GM23338 (cell line): ENCODE results near the gene RGS7. TPM values are rescaled to one million over a fixed set of nuclear protein-coding genes. Genes with fewer than 3 reads are reported as not detected.

Experiments
- ATAC-seq: fragments of 200-7000 bp; cut with Tn5 transposase; 3 replicates; pipeline ENCODE4 v1.9.1; 2020
- DNase-seq: peaks from one replicate; pipeline ENCODE4 v3.0.0-alpha.2; 2015; ENCODE audit warnings: low spot score
- H2AFZ ChIP-seq: fragments of 200-600 bp; sonication (generic); 2 replicates; pipeline ENCODE4 v1.8.0; 2016; ENCODE audit warnings: antibody characterized with exemption, mild to moderate bottlenecking, moderate library complexity
- H3F3A ChIP-seq: fragments of 200-600 bp; sonication (generic); replicated peaks from 2 replicates; pipeline ENCODE4 v1.8.0; 2017; ENCODE audit warnings: antibody characterized with exemption, mixed run types, low read depth
- H3K27ac ChIP-seq: fragments of 200-600 bp; sonication (generic); 2 replicates; pipeline ENCODE4 v1.6.1; 2016; ENCODE audit warnings: low read depth
- H3K27me3 ChIP-seq: fragments of 200-600 bp; sonication (generic); 2 replicates; pipeline ENCODE4 v1.8.0; 2016; ENCODE audit warnings: mild to moderate bottlenecking, mixed run types, moderate library complexity; ENCODE audit not compliant: insufficient read depth
- H3K36me3 ChIP-seq: fragments of 200-600 bp; sonication (generic); 2 replicates; pipeline ENCODE4 v1.8.0; 2016; ENCODE audit warnings: mild to moderate bottlenecking; ENCODE audit not compliant: insufficient read depth
- H3K4me1 ChIP-seq: fragments of 200-600 bp; sonication (generic); 2 replicates; pipeline ENCODE4 v1.8.0; 2016; ENCODE audit warnings: mild to moderate bottlenecking, moderate library complexity; ENCODE audit not compliant: insufficient read depth
- H3K4me2 ChIP-seq: fragments of 200-600 bp; sonication (generic); 2 replicates; pipeline ENCODE4 v1.7.1; 2017; ENCODE audit warnings: mixed run types
- H3K4me3 ChIP-seq: fragments of 200-600 bp; sonication (generic); 2 replicates; pipeline ENCODE4 v1.6.1; 2016; ENCODE audit warnings: mixed run types
- H3K79me2 ChIP-seq: fragments of 200-600 bp; sonication (generic); replicated peaks from 2 replicates; pipeline ENCODE4 v1.8.0; 2017; ENCODE audit warnings: mild to moderate bottlenecking; ENCODE audit not compliant: insufficient read depth
- H3K9me2 ChIP-seq: fragments of 200-600 bp; sonication (generic); 2 replicates; pipeline ENCODE4 v1.8.0; 2017; ENCODE audit not compliant: insufficient read depth
- H4K20me1 ChIP-seq: fragments of 200-600 bp; sonication (generic); replicated peaks from 2 replicates; pipeline ENCODE4 v1.8.0; 2017; ENCODE audit warnings: mild to moderate bottlenecking; ENCODE audit not compliant: insufficient read depth
- H3K27ac Mint-ChIP-seq: 2 replicates; pipeline ENCODE4 v1.8.0; 2020; ENCODE audit warnings: inconsistent platforms, mild to moderate bottlenecking, moderate library complexity, mixed read lengths
- H3K27me3 Mint-ChIP-seq: 3 replicates; pipeline ENCODE4 v1.8.0; 2022; ENCODE audit warnings: low read depth, mild to moderate bottlenecking, moderate library complexity, mixed read lengths, inconsistent platforms; ENCODE audit not compliant: insufficient read depth, poor library complexity
- H3K36me3 Mint-ChIP-seq: 3 replicates; pipeline ENCODE4 v1.8.0; 2021; ENCODE audit warnings: low read depth, mild to moderate bottlenecking, inconsistent platforms, moderate library complexity, mixed read lengths
- H3K4me1 Mint-ChIP-seq: 3 replicates; pipeline ENCODE4 v1.8.0; 2020; ENCODE audit warnings: mild to moderate bottlenecking, inconsistent platforms, mixed read lengths
- H3K4me3 Mint-ChIP-seq: 3 replicates; pipeline ENCODE4 v1.8.0; 2021; ENCODE audit warnings: moderate library complexity, mild to moderate bottlenecking, inconsistent platforms, mixed read lengths
- H3K9me3 Mint-ChIP-seq: 3 replicates; pipeline ENCODE4 v1.8.0; 2020; ENCODE audit warnings: moderate library complexity, mild to moderate bottlenecking, inconsistent platforms, mixed read lengths
- CREB1 ChIP-seq: fragments of 250-450 bp; sonication (Bioruptor Pico); IDR thresholded peaks from 2 replicates; pipeline ENCODE4 v1.5.0; 2020; ENCODE audit warnings: low read depth, mild to moderate bottlenecking, moderate library complexity
- ETS1 ChIP-seq: IDR thresholded peaks from 2 replicates; pipeline ENCODE4 v1.6.1; 2016; ENCODE audit warnings: antibody characterized with exemption
- EZH2 ChIP-seq: fragments of 200-600 bp; sonication (generic); IDR thresholded peaks from one replicate; pipeline ENCODE4 v1.8.0; 2017; ENCODE audit warnings: antibody characterized with exemption, mild to moderate bottlenecking, low read depth; ENCODE audit not compliant: unreplicated experiment
- EZH2phosphoT487 ChIP-seq: fragments of 200-600 bp; sonication (generic); IDR thresholded peaks from one replicate; pipeline ENCODE4 v1.8.1; 2018; ENCODE audit warnings: antibody characterized with exemption; ENCODE audit not compliant: unreplicated experiment
- JUNB ChIP-seq: IDR thresholded peaks from one replicate; pipeline ENCODE4 v1.6.1; 2016; ENCODE audit warnings: antibody characterized with exemption; ENCODE audit not compliant: unreplicated experiment
- NANOG ChIP-seq: IDR thresholded peaks from 2 replicates; pipeline ENCODE4 v1.6.1; 2016; ENCODE audit warnings: antibody characterized with exemption, borderline replicate concordance
- POLR2AphosphoS5 ChIP-seq: IDR thresholded peaks from 2 replicates; pipeline ENCODE4 v1.6.1; 2016; ENCODE audit warnings: antibody characterized with exemption, low read depth
- STAT1 ChIP-seq: IDR thresholded peaks from one replicate; pipeline ENCODE4 v1.6.1; 2016; ENCODE audit warnings: antibody characterized with exemption; ENCODE audit not compliant: unreplicated experiment
- ZNF114 ChIP-seq: fragments of 250-450 bp; sonication (Bioruptor Pico); IDR thresholded peaks from 2 replicates; pipeline ENCODE4 v1.5.0; 2020; ENCODE audit warnings: mild to moderate bottlenecking, moderate library complexity
- ZNF331 ChIP-seq: fragments of 250-450 bp; sonication (Bioruptor Pico); IDR thresholded peaks from 2 replicates; pipeline ENCODE4 v1.5.0; 2020; ENCODE audit warnings: low read depth, mild to moderate bottlenecking, moderate library complexity
- ZNF462 ChIP-seq: fragments of 250-450 bp; sonication (Bioruptor Pico); IDR thresholded peaks from 2 replicates; pipeline ENCODE4 v1.5.0; 2020; ENCODE audit warnings: mild to moderate bottlenecking, moderate library complexity
- polyA plus RNA-seq: library from polyadenylated mRNA; unstranded; fragments of >200 nt; fragmentation: Nextera tagmentation; extraction: Ambion mirVana; gene quantifications from 2 replicates; pipeline ENCODE4 v1.2.1, GENCODE V29; 2016
- total RNA-seq: library from RNA; depleted of rRNA; stranded (reverse); fragments of >200 nt; shearing (Covaris generic); gene quantifications from 2 replicates; pipeline ENCODE4 v1.2.3, GENCODE V29; 2014
- TF ChIP-seq, protein P1 (sequence below): IDR thresholded peaks from one replicate; pipeline ENCODE4 v1.6.1; 2018; ENCODE audit warnings: antibody characterized with exemption; ENCODE audit not compliant: unreplicated experiment

RGS7 gene
- total and polyA plus RNA-seq, 2 experiments from 2014 or later: 2.0 to 2.2 TPM

DNA sequence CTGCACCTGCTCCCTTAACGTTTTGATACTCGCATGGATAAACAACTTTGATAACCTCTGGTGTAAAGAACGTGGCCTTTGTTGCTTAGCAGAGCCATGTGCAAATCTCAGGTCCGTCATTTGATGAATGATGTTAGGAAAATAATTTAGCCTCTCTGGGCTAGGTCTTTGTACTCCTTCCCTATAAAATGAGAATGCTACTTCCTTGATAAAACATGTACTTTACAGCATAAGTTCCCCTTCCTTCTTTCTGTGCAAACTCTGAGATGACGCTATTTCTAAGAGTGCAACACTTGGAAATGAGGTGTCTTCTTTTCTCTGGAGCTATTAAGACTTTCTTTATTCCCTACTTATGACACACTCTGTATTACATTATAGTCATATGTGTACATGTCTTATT is 243.4 kb downstream of the RGS7 start:
- Mint-ChIP-seq H3K27ac (no peak overlapping the region), H3K27me3 (no peaks in the 10 kb centered on the region), H3K36me3 (peaks cover 5% of the 10 kb centered on the region; the same call in 2 of the 3 replicates), H3K4me3 (no peak overlapping the region), H3K9me3 (no peaks in the 10 kb centered on the region; the same call in 2 of the 3 replicates), H3K4me1 (peaks cover 29% of the 10 kb centered on the region)
- H3K4me2 ChIP-seq: no peak overlapping the region
- H3K9me2 ChIP-seq: no peaks in the 10 kb centered on the region; the same call in 1 of the 2 replicates
- no peak for ATAC-seq
- H4K20me1 ChIP-seq: no peaks in the 10 kb centered on the region
- H3F3A ChIP-seq: no peaks in the 10 kb centered on the region; the same call in 1 of the 2 replicates
- no peaks in the 10 kb centered on the region for H3K27me3 ChIP-seq
- no peaks in the 10 kb centered on the region for H3K36me3 ChIP-seq
- peaks cover 34% of the 10 kb centered on the region for H3K4me1 ChIP-seq
- no peak overlapping the region for H2AFZ ChIP-seq
- TF ChIP-seq STAT1 (no peak), CREB1 (CRISPR knock-in tag) (no peak), JUNB (no peak), EZH2phosphoT487 (no peak)
- H3K79me2 ChIP-seq: no peaks in the 10 kb centered on the region
- H3K27ac ChIP-seq: no peak overlapping the region
- DNase-seq: no peak
- no peak overlapping the region for H3K4me3 ChIP-seq

- no peak overlapping the region for H3K27ac Mint-ChIP-seq
- Histone ChIP-seq H3K27me3 (no peaks in the 10 kb centered on the region), H3K4me1 (peaks cover 27% of the 10 kb centered on the region; the same call in 1 of the 2 replicates), H3K4me3 (no peak overlapping the region), H2AFZ (no peak overlapping the region), H3K36me3 (no peaks in the 10 kb centered on the region), H3F3A (no peaks in the 10 kb centered on the region), H4K20me1 (no peaks in the 10 kb centered on the region), H3K27ac (no peak overlapping the region), H3K79me2 (no peaks in the 10 kb centered on the region), H3K4me2 (no peak overlapping the region), H3K9me2 (no peaks in the 10 kb centered on the region; the same call in 1 of the 2 replicates)
- H3K27me3 Mint-ChIP-seq: no peaks in the 10 kb centered on the region
- DNase-seq: no peak
- ATAC-seq: no peak
- no peaks in the 10 kb centered on the region; the same call in 2 of the 3 replicates for H3K9me3 Mint-ChIP-seq
- peaks cover 15% of the 10 kb centered on the region for H3K4me1 Mint-ChIP-seq
- no peak overlapping the region for H3K4me3 Mint-ChIP-seq
- no peaks in the 10 kb centered on the region for H3K36me3 Mint-ChIP-seq
- TF ChIP-seq EZH2 (no peak), ZNF462 (CRISPR knock-in tag) (no peak), ETS1 (no peak), NANOG (no peak), POLR2AphosphoS5 (no peak), STAT1 (no peak), JUNB (no peak), ZNF114 (CRISPR knock-in tag) (no peak), ZNF331 (no peak), CREB1 (CRISPR knock-in tag) (no peak), EZH2phosphoT487 (no peak)
- TF ChIP-seq, protein P1, sequence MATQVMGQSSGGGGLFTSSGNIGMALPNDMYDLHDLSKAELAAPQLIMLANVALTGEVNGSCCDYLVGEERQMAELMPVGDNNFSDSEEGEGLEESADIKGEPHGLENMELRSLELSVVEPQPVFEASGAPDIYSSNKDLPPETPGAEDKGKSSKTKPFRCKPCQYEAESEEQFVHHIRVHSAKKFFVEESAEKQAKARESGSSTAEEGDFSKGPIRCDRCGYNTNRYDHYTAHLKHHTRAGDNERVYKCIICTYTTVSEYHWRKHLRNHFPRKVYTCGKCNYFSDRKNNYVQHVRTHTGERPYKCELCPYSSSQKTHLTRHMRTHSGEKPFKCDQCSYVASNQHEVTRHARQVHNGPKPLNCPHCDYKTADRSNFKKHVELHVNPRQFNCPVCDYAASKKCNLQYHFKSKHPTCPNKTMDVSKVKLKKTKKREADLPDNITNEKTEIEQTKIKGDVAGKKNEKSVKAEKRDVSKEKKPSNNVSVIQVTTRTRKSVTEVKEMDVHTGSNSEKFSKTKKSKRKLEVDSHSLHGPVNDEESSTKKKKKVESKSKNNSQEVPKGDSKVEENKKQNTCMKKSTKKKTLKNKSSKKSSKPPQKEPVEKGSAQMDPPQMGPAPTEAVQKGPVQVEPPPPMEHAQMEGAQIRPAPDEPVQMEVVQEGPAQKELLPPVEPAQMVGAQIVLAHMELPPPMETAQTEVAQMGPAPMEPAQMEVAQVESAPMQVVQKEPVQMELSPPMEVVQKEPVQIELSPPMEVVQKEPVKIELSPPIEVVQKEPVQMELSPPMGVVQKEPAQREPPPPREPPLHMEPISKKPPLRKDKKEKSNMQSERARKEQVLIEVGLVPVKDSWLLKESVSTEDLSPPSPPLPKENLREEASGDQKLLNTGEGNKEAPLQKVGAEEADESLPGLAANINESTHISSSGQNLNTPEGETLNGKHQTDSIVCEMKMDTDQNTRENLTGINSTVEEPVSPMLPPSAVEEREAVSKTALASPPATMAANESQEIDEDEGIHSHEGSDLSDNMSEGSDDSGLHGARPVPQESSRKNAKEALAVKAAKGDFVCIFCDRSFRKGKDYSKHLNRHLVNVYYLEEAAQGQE: no peak
These were observed 248.0 kb downstream of the RGS7 start for GRCh38 chr1:241109039-241109438.
